Measurements from ENCODE around the gene CATSPERE.

DNA sequence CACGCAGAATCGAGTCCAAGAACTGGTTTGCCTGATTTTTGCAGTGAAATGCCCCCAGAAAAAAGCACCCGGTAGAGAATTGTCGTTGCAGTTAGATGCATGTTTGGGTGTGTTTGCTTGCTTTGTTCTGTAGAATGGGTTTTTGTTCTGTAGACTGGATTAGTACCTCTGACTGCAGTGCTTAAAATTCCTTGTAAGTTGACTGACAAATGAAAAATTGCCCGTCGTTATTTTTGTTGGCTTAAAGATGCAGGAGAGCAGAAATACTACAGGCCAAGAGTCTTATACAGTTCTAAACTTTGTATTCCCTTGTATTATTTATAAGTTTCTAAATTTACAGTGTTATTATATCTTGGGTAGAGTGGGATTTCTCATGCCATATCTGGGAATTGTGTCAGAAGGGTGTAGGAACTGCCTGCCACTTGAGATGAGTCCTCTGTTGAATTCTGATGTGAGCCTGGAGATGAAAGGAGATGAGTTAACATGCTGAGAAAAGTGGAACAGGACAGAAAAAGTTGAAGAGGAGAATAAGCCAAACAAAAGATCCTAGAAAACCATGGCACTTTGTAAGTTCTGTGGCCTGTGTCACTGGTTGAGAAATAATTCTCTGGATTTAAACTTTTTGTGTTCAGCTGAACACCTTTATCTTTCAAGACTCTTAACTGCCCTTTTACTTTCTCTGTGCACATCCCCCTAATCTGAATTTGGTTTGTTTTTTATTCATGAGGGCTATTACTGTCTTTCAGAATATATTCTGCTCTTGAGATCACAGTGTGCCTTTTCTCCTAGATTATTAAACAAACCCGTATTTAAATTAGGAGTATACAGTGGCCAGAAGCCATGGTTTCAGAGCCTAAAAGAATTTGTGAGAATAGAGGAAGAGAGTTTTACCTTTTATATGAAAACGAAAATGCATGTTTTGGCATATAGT, 193.3 kb downstream of the CATSPERE start:
- no peak for TF ChIP-seq SUPT20H (IDR thresholded peaks at IDR 0.05; ENCODE audit: borderline replicate concordance, control insufficient read depth, low read depth, low read length)
- TF ChIP-seq ESRRA (IDR thresholded peaks at IDR 0.05; ENCODE audit: low read length) = no peak
- no peak for TF ChIP-seq ZNF384 (IDR thresholded peaks at IDR 0.05; ENCODE audit: borderline replicate concordance, low read depth, low read length)
- TF ChIP-seq HDAC6 (IDR thresholded peaks at IDR 0.05; ENCODE audit: unreplicated experiment) = no peak
- no peak for TF ChIP-seq POLR2A (IDR thresholded peaks at IDR 0.05; ENCODE audit: low read depth, low read length)
- TF ChIP-seq SUZ12 (IDR thresholded peaks at IDR 0.05; ENCODE audit: unreplicated experiment) = no peak
- TF ChIP-seq NR2C2 (IDR thresholded peaks at IDR 0.05; ENCODE audit: borderline replicate concordance, control insufficient read depth, insufficient read length, low read depth) = no peak
- TF ChIP-seq FOXM1 (IDR thresholded peaks at IDR 0.05; ENCODE audit: low read depth, low read length) = no peak

Data from GM12878 (cell line).